ENCODE data around the gene HTD2. TPM values are rescaled to one million over a fixed set of nuclear protein-coding genes. Genes with fewer than 3 reads are reported as not detected.
"Not testable (repeated sequence)": the region's sequence is repeated elsewhere in the genome, so short reads cannot be mapped to it uniquely, and the experiment has no call there.

HTD2 gene
- 10 to 100 TPM in 1 of 2 donors, 1 to 10 TPM in 1; 8.5 to 10.3 TPM for total RNA-seq

DNA sequence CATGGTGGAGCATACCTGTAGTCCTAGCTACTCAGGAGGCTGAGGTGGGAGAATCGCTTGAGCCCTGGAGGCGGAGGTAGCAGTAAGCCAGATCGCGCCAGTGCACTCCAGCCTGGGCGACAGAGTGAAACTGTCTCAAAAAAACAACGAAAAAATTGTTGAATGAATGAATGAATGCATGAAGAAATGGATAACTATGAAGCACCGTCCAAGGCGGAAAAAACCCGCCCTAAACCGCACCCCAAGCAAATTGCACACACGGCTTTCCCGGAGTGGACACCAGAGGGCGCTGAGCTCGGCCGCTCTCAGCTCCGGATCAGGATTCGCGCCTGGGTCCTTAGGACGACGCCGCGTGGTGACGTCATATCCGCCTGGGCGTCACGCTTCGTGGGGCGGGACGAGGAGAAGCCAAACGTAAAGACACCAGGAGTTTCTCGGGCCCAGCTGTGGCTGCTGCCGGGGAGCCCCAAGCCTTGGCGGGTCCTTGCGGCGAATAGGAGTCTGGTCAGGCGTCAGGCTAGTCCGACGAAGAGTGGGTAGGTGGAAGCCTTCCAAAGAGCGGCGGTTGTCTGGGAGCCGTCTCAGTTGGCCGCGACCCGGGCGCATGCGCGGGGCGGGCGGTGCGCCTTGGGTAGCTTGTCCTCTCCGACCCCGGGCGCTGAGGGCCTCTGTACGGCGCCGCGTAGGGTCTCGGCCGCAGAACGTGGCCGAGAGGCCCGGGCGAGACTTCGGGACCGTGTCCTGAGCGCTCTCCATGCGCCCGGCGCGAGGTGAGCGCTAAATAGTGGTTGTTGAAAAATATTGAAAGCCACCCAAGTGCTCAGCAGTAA is at the start of gene HTD2, which contains the start of gene RPP14:
Gene HTD2 (plus strand): TSS at position 639 of the 830 bp plus-strand sequence. CDS start 11,094 bp downstream, outside the sequence.
Gene RPP14 (plus strand): TSS at position 364 of the 830 bp plus-strand sequence. CDS start 4,085 bp downstream, outside the sequence.
- peak; percentile 98 for DNase-seq (ENCODE audit: low spot score in 2 of 2)
- H3K36me3 Mint-ChIP-seq, result peaks cover 17 to 21% of the 10 kb centered on the region in 2 donors
- H3K9me3 Mint-ChIP-seq, result no peaks in the 10 kb centered on the region
- peak; percentile 91 to 93 for ATAC-seq
- H3K27ac Mint-ChIP-seq, result peak within 1 kb of the TSS; percentile 99 to 100

- H3K27ac Mint-ChIP-seq, result peak overlapping the region in 1 of 2 donors; percentile 7
These were observed 47.8 kb upstream of the HTD2 start for GRCh38 chr3:58258392-58259055.

DNA sequence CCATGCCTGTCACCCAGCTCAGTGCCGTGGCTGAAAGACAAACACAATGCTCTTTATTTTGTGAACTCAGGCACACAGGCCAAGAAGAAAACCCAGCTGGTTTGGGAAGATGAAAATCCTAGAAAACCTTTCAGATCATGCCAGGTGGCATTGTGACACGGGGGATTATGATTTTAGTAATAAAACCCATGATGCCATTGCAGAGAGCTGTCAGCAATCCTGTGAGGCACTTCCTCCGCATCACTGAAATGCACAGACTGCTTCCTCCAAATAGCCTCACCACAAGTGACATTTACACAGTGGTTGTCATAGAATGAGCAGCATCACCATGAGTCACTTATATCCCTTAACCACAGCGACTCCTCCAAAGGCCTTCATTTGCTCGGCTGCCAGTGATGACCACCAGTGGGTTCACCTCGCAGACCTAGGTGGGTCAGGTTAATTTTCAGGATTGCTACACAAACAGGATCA is 46.0 kb upstream of the HTD2 start:
- Mint-ChIP-seq H3K36me3 (no peaks in the 10 kb centered on the region), H3K27ac (no peak overlapping the region), H3K9me3 (no peaks in the 10 kb centered on the region)
- DNase-seq (ENCODE audit: low spot score in 2 of 2) (no peak), ATAC-seq (peak; percentile 76 to 95)

More at GRCh38 chr3:58258392-58259055, 47.8 kb upstream of the HTD2 start:
- no peak for DNase-seq (ENCODE audit: low spot score in 2 of 2)
- no peak for ATAC-seq
- Mint-ChIP-seq H3K36me3 (no peaks in the 10 kb centered on the region), H3K9me3 (no peaks in the 10 kb centered on the region)

DNA sequence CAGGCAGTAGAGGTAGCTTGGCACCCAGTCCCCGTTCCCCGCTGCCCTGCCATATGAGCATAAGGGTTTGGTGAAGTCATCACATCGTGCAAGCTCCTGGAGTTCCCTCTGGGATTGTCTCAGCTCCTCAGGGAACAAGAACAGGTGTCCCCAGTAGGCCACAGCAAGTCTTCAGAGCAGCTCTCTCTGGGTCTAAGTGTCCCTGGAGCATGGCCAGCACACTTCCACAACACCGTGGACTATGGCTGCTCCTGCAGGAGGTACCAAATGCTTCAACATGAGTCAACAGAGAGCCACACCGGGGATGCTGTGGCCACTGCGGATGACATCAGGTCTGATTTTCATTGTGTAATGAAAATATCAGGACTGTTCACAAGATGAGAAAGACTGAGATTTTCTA is 45.6 kb upstream of the HTD2 start:
- H3K9me3 Mint-ChIP-seq, result no peaks in the 10 kb centered on the region
- H3K36me3 Mint-ChIP-seq, result no peaks in the 10 kb centered on the region
- peak overlapping the region in 1 of 2 donors; percentile 31 for H3K27ac Mint-ChIP-seq
- peak; percentile 35 to 46 for ATAC-seq
- DNase-seq (ENCODE audit: low spot score in 2 of 2), result no peak

DNA sequence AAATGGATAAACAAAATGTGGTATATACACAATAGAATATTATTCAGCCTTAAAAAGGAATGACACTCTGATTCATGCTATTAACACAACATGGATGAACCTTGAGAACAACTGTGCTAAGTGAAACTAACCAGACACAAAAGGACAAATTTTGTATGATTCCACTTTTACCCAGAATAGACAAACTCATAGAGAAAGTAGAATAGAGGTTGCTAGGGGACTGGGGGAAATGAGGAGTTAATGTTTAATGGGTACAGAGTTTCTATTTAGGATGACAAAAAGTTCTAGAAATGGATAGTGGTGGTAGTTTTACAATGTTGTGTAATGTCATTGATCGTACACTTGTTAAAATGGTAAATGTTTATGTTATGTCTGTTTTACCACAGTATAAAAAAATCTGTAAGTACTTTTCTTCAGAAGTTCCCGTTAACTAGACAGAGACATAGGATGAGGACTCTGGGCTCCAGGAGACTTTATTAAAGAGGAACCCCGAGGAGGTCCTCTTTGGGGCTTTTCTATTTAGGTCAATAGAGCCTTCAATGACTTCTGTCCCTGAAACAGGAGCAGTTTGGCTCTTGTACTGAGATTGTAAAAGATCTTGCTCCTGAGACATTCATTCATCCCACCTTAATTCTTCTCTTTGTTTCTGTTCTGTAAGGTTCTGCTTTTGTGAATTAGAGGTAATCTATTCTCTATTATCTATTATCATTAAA is 44.2 kb upstream of the HTD2 start:
- no peaks in the 10 kb centered on the region for H3K9me3 Mint-ChIP-seq
- ATAC-seq (no peak), DNase-seq (ENCODE audit: low spot score in 2 of 2) (no peak)
- no peak overlapping the region for H3K27ac Mint-ChIP-seq
- H3K36me3 Mint-ChIP-seq, result no peaks in the 10 kb centered on the region

DNA sequence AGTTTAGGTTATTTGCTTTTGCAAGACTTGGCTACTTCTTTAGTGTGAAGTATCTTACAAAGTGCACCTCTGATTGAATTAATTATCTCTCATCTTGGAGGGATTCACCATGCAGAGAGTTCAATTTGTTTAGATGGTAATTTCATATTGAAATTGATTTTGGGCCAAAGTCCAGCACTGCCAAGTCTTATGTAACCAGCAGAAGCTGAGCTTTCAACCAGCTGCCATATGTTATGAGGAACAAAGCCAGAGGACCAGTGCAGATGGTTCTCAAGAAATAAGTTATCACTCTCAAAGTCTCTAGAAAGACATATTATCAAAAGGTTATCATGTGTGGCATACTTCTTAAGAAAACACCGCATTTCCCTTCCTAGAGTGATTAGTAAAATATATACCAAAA is 39.7 kb upstream of the HTD2 start:
- DNase-seq (ENCODE audit: low spot score in 2 of 2) (no peak), ATAC-seq (no peak)
- H3K27ac Mint-ChIP-seq, result no peak overlapping the region
- no peaks in the 10 kb centered on the region for H3K36me3 Mint-ChIP-seq
- no peaks in the 10 kb centered on the region for H3K9me3 Mint-ChIP-seq

- not testable (repeated sequence) for ATAC-seq; H3K9me3 Mint-ChIP-seq; H3K27ac Mint-ChIP-seq; H3K36me3 Mint-ChIP-seq; DNase-seq (ENCODE audit: low spot score in 2 of 2)
These were observed 38.8 kb upstream of the HTD2 start for GRCh38 chr3:58267543-58267942.

GRCh38 chr3:58269356-58269755 is 37.0 kb upstream of the HTD2 start:
- Mint-ChIP-seq H3K27ac (peak overlapping the region in 1 of 2 donors; percentile 17), H3K9me3 (no peaks in the 10 kb centered on the region), H3K36me3 (peaks cover 0 to 4% of the 10 kb centered on the region in 2 donors)
- ATAC-seq, result no peak
- DNase-seq (ENCODE audit: low spot score in 2 of 2), result no peak

DNA sequence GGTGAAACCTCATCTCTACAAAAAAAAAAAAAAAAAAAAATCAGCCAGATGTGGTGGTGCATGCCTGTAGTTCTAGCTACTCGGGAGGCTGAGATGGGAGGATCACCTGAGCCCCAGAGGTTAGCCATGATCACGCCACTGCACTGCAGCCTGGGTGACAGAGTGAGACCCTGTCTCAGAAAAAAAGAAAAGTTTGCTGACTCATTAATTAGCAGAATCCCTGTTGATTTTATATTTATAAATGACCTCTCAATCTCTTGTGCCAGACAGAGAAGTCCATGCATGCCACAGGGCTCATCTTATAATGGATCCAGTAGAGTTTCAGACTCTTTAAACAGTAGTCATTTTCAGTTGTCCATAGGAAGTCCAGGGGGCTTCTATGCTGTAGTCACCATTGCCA is 35.8 kb upstream of the HTD2 start:
- H3K9me3 Mint-ChIP-seq, result no peaks in the 10 kb centered on the region

GRCh38 chr3:58271901-58272501 is 34.3 kb upstream of the HTD2 start:
- DNase-seq (ENCODE audit: low spot score in 2 of 2) (no peak), ATAC-seq (peak; percentile 80 to 86)
- H3K27ac Mint-ChIP-seq, result no peak overlapping the region

More for the DNA sequence above, 35.8 kb upstream of the HTD2 start:
- H3K27ac Mint-ChIP-seq, result no peak overlapping the region
- peaks cover 0 to 9% of the 10 kb centered on the region in 2 donors for H3K36me3 Mint-ChIP-seq
- DNase-seq (ENCODE audit: low spot score in 2 of 2) (no peak), ATAC-seq (no peak)

DNA sequence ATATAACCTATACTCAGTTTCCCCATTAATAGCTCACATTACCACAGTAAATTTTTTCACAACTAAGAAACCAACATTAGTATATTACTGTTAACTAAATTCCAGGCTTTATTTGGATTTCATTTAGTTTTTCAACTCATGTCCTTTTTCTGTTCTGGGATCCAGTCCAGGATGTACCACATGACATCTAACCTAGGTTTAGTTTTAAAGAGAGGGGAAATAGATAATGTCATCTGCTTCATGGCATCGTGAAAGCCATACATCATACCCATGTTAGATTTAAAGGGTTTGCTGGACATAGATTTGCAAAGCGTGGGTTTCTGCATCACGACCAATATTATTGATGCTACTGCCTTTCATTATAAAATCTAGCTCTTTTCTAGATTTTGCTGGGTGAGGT is 33.4 kb upstream of the HTD2 start:
- peaks cover 0 to 9% of the 10 kb centered on the region in 2 donors for H3K36me3 Mint-ChIP-seq
- DNase-seq (ENCODE audit: low spot score in 2 of 2) (no peak), ATAC-seq (no peak)
- H3K27ac Mint-ChIP-seq, result no peak overlapping the region
- no peaks in the 10 kb centered on the region for H3K9me3 Mint-ChIP-seq

More at GRCh38 chr3:58271901-58272501, 34.3 kb upstream of the HTD2 start:
- H3K36me3 Mint-ChIP-seq, result peaks cover 0 to 9% of the 10 kb centered on the region in 2 donors
- H3K9me3 Mint-ChIP-seq, result no peaks in the 10 kb centered on the region

DNA sequence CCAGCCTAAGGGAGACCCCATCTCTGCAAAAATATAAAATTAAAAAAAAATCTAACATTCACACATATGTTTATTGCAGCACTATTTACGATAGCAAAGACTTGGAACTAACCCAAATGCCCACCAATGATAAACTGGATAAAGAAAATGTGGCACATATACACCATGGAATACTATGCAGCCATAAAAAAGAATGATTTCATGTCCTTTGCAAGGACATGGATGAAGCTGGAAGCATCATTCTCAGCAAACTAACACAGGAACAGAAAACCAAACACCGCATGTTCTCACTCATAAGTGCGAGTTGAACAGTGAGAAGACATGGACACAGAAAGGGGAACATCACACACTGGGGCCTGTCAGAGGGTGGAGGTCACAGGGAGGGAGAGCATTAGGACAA is 33.0 kb upstream of the HTD2 start:
- H3K36me3 Mint-ChIP-seq; ATAC-seq; H3K27ac Mint-ChIP-seq; H3K9me3 Mint-ChIP-seq; DNase-seq (ENCODE audit: low spot score in 2 of 2): not testable (repeated sequence)

DNA sequence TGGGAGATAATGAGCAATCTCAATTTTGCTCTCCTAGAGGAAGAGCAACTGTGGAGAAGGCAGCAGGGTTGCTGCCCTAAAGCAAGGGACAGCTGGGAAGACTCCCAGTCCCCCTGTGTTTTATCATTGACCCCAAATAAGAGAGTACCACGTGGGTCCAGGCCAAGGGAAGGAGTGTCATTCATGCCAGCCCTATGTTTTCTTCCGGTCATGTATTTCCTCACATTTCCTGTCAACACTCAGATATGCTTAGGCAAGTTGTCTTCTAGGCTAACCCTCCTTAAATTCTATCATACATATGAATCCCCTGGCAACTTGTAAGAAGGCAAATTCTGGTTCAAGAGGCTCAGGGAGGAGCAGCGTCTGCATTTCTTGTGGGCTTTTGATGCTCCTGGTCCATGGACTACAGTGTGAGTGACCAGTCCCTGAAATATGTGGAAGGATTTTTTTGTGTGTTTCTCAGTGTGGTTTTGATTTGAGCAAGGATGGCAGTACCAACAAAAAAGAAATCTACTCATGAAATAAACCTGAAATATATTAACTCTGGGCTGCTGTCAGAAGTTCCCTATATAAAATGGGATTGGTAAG is 32.2 kb upstream of the HTD2 start:
- DNase-seq (ENCODE audit: low spot score in 2 of 2) (no peak), ATAC-seq (no peak)
- H3K9me3 Mint-ChIP-seq, result no peaks in the 10 kb centered on the region
- no peak overlapping the region for H3K27ac Mint-ChIP-seq
- peaks cover 0 to 9% of the 10 kb centered on the region in 2 donors for H3K36me3 Mint-ChIP-seq

- H3K9me3 Mint-ChIP-seq, result no peaks in the 10 kb centered on the region
- DNase-seq (ENCODE audit: low spot score in 2 of 2) (no peak), ATAC-seq (no peak)
- no peak overlapping the region for H3K27ac Mint-ChIP-seq
- H3K36me3 Mint-ChIP-seq, result peaks cover 0 to 5% of the 10 kb centered on the region in 2 donors
These were observed 25.3 kb upstream of the HTD2 start for GRCh38 chr3:58281069-58281468.

- Mint-ChIP-seq H3K36me3 (peaks cover 0 to 5% of the 10 kb centered on the region in 2 donors), H3K9me3 (no peaks in the 10 kb centered on the region), H3K27ac (peak overlapping the region in 1 of 2 donors; percentile 83)
- ATAC-seq, result no peak
- no peak for DNase-seq (ENCODE audit: low spot score in 2 of 2)
These were observed 21.0 kb upstream of the HTD2 start for GRCh38 chr3:58285334-58285733.

GRCh38 chr3:58287354-58287753 is 19.0 kb upstream of the HTD2 start:
- Mint-ChIP-seq H3K36me3 (peaks cover 0 to 5% of the 10 kb centered on the region in 2 donors), H3K27ac (no peak overlapping the region), H3K9me3 (no peaks in the 10 kb centered on the region)
- ATAC-seq (no peak), DNase-seq (ENCODE audit: low spot score in 2 of 2) (no peak)
